Neural crest cell (in vitro differentiated cells): ENCODE data around the gene PERM1. TPM values are rescaled to one million over a fixed set of nuclear protein-coding genes. Genes with fewer than 3 reads are reported as not detected.
"Not testable (repeated sequence)": the region's sequence is repeated elsewhere in the genome, so short reads cannot be mapped to it uniquely, and the experiment has no call there.

Experiments
- DNase-seq: peaks from one replicate; pipeline ENCODE4 v3.0.0; 2021; ENCODE audit warnings: low read depth, mixed read lengths, low spot score
- H3K27ac Mint-ChIP-seq: one replicate; pipeline ENCODE4 v1.8.0; 2021; ENCODE audit warnings: mild to moderate bottlenecking, mixed read lengths; ENCODE audit not compliant: unreplicated experiment
- H3K27me3 Mint-ChIP-seq: 2 replicates; pipeline ENCODE4 v1.8.0; 2021; ENCODE audit warnings: low read depth, mild to moderate bottlenecking, mixed read lengths
- H3K36me3 Mint-ChIP-seq: 2 replicates; pipeline ENCODE4 v1.8.0; 2021; ENCODE audit warnings: low read depth, mild to moderate bottlenecking, mixed read lengths
- H3K4me1 Mint-ChIP-seq: 2 replicates; pipeline ENCODE4 v1.8.0; 2021; ENCODE audit warnings: mixed read lengths
- H3K4me3 Mint-ChIP-seq: one replicate; pipeline ENCODE4 v1.8.0; 2021; ENCODE audit warnings: mild to moderate bottlenecking, mixed read lengths
- H3K9me3 Mint-ChIP-seq: 2 replicates; pipeline ENCODE4 v1.8.0; 2021; ENCODE audit warnings: mixed read lengths
- long read RNA-seq: library from polyadenylated mRNA; unstranded; transcript quantifications from one replicate; pipeline ENCODE4 v2.0.0, GENCODE V29; 2020
- total RNA-seq: library from RNA; stranded (reverse); gene quantifications from 2 replicates; pipeline ENCODE4 v1.2.1, GENCODE V29; 2021
- TF ChIP-seq, protein P1 (sequence below): fragments of 200-600 bp; sonication (generic); conservative IDR thresholded peaks from 2 replicates; pipeline ENCODE4 v1.5.0; 2021; ENCODE audit warnings: antibody characterized with exemption, mild to moderate bottlenecking

Gene PERM1, protein sequence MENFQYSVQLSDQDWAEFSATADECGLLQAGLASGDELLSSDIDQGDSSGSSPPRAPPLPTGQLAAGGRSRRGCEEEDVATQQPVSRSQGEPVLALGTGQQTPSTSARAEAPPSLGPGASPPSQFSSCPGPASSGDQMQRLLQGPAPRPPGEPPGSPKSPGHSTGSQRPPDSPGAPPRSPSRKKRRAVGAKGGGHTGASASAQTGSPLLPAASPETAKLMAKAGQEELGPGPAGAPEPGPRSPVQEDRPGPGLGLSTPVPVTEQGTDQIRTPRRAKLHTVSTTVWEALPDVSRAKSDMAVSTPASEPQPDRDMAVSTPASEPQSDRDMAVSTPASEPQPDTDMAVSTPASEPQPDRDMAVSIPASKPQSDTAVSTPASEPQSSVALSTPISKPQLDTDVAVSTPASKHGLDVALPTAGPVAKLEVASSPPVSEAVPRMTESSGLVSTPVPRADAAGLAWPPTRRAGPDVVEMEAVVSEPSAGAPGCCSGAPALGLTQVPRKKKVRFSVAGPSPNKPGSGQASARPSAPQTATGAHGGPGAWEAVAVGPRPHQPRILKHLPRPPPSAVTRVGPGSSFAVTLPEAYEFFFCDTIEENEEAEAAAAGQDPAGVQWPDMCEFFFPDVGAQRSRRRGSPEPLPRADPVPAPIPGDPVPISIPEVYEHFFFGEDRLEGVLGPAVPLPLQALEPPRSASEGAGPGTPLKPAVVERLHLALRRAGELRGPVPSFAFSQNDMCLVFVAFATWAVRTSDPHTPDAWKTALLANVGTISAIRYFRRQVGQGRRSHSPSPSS
- 0.11 TPM in 1 of 2 replicates, not detected in the other for total RNA-seq
- long read RNA-seq = 0 reads

DNA sequence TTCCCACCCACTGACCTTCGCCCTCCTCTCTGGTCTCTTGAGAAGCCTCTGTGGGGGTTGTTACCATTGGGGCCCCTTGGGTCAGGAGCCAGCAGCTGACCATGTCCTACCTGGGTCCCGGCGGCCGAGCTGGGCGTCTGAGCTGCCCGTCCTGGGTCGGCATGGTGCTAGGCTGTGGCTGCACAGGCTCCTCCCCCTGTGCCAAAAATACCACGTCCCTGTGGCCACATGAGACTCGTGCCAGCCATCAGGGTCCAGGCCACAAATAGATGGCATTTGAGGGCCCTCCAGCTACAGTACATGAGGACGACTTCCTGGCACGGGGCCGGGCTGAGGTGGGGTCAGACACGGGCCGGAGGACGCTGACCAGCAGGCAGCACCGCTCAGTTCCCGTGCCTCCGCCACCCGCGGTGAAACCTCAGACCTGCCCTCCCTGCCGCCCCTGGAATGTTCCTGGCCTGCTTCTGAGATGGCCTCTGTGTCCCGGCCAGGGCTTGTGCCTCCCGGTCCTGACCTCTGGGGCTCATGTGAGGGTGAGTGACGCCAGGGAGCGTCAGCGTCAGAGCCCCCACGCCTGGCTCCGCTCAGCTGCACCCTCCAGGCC is at the start of gene PERM1:
Gene PERM1, minus strand, starts transcription at position 139 of the 604 bp plus-strand sequence. CDS start 1,064 bp downstream, outside the sequence.
- H3K9me3 Mint-ChIP-seq = peaks cover 3% of the 10 kb centered on the region
- H3K36me3 Mint-ChIP-seq = peaks cover 3% of the 10 kb centered on the region
- peaks cover 3% of the 10 kb centered on the region for H3K4me1 Mint-ChIP-seq
- no peak within 1 kb of the TSS for H3K27ac Mint-ChIP-seq
- TF ChIP-seq, protein P1, sequence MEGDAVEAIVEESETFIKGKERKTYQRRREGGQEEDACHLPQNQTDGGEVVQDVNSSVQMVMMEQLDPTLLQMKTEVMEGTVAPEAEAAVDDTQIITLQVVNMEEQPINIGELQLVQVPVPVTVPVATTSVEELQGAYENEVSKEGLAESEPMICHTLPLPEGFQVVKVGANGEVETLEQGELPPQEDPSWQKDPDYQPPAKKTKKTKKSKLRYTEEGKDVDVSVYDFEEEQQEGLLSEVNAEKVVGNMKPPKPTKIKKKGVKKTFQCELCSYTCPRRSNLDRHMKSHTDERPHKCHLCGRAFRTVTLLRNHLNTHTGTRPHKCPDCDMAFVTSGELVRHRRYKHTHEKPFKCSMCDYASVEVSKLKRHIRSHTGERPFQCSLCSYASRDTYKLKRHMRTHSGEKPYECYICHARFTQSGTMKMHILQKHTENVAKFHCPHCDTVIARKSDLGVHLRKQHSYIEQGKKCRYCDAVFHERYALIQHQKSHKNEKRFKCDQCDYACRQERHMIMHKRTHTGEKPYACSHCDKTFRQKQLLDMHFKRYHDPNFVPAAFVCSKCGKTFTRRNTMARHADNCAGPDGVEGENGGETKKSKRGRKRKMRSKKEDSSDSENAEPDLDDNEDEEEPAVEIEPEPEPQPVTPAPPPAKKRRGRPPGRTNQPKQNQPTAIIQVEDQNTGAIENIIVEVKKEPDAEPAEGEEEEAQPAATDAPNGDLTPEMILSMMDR = no peak
- no peak for DNase-seq
- H3K27me3 Mint-ChIP-seq = peaks cover 36% of the 10 kb centered on the region
- H3K4me3 Mint-ChIP-seq = no peak within 1 kb of the TSS

DNA sequence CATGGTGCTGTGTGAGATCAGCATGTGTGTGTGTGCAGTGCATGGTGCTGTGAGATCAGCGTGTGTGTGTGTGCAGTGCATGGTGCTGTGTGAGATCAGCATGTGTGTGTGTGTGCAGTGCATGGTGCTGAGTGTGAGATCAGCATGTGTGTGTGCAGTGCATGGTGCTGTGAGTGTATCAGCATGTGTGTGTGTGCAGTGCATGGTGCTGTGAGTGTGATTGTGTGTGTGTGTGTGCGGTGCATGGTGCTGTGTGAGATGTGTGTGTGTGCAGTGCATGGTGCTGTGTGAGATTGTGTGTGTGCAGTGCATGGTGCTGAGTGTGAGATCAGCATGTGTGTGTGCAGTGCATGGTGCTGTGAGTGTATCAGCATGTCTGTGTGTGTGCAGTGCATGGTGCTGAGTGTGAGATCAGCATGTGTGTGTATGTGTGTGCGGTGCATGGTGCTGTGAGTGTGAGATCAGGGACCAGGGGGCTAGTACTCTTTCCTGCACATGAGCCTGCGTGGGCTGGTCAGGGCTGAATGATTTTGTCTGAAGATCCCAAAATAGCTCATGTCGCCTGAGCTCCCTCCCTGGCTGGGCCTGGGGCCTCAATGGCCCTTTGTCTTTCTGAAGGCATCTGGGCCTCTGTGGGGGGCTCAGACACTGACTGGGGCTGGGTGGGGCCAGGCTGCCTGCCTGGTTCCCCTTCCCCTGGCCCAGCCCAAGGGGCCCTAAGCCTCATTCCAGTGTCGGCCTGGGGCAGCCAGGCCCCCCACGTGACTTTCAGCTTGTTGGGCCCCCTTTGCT is 49.2 kb upstream of the PERM1 start:
- H3K27ac Mint-ChIP-seq, H3K9me3 Mint-ChIP-seq, H3K4me3 Mint-ChIP-seq, H3K36me3 Mint-ChIP-seq, DNase-seq, H3K27me3 Mint-ChIP-seq: not testable (repeated sequence)
- H3K4me1 Mint-ChIP-seq = peaks cover 11% of the 10 kb centered on the region

DNA sequence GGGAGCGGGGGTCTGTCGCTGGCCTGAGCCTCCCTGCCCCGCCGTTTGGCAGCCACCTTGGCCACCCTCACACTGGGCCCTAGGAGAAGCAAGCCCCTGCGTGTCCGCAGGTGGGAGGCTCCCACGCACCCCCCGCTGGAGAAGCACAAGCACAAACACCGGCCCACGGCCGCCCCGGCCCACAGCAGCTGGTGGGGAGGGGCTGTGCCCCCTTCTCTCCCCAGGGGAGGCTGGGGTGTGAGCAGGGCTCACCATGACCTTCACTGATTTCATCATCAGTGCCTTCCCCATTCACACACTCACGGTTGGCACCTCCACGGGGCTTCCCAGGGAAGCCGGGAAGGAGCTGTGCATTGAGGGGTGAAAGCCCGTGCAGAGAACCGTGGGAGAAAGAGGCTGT is 45.9 kb upstream of the PERM1 start:
- H3K4me3 Mint-ChIP-seq = no peak overlapping the region
- H3K9me3 Mint-ChIP-seq = no peaks in the 10 kb centered on the region
- no peak for DNase-seq
- H3K36me3 Mint-ChIP-seq = no peaks in the 10 kb centered on the region
- TF ChIP-seq, protein P1 = no peak
- peaks cover 15% of the 10 kb centered on the region for H3K4me1 Mint-ChIP-seq
- no peaks in the 10 kb centered on the region for H3K27me3 Mint-ChIP-seq
- H3K27ac Mint-ChIP-seq = no peak overlapping the region

DNA sequence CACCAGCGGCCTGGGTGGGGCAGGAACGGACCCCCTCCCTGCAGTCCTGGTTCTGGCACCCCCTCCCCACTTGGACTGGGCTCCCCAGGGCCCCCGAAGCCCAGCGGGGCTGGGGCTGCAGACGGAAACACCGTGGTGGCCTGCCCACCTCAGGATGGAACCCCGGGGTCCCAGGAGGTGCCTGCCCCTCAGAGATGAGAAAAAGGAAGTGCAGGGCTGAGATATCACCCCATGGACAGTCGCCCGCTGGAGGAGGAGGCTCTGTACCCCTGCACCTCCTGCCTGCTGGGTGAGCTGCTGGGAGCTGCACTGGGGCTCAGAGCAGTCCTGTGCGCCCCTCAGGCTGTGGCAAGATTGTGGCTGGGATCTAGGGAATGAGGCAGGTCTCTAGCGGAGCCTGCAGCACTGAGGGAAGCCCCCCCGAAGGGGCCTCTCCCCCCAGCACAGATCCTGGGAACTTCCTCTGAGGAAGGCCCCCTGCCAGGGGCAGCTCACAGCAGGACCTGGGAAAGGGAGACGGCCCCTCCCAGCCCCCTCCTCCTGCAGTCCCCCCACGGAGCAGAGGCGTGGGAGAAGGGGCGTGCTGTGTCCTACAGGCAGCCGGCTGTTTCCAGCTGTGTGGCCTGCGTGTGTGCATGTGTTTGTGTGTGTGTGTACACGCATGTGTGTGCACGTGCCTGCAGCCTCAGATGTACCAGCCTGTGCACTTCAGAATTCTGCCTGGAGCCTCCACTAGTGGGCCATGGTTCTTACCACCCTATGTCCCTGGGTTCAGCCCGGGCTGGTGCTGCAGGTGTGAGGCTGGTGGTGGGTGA is 44.9 kb upstream of the PERM1 start:
- H3K4me1 Mint-ChIP-seq = peaks cover 15% of the 10 kb centered on the region
- H3K36me3 Mint-ChIP-seq = no peaks in the 10 kb centered on the region
- H3K27ac Mint-ChIP-seq = no peak overlapping the region
- TF ChIP-seq, protein P1 = no peak
- H3K4me3 Mint-ChIP-seq = no peak overlapping the region
- no peaks in the 10 kb centered on the region for H3K27me3 Mint-ChIP-seq
- H3K9me3 Mint-ChIP-seq = no peaks in the 10 kb centered on the region
- no peak for DNase-seq

DNA sequence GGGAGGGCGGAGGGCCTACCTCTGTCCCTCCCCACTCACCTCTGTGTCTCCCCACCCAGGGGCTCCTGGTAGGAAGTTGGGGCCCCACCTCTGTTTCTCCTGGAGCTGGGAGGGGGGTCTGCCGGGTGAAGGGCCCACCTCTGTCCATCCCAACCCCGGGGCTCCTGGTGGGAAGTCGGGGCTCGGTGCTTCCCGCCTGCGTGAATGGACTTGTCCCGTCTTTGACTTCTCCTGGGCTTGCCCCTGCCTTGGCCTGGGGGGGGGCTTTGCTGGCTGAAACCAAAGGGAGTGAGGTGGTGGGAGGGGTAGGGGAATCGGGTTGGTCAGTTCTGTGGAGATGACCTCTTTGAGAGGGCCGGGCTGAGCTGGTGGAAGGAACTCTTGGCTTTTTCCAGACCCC is 43.8 kb upstream of the PERM1 start:
- TF ChIP-seq, protein P1 = no peak
- Mint-ChIP-seq H3K27ac (no peak overlapping the region), H3K4me3 (peak overlapping the region; percentile 64), H3K36me3 (no peaks in the 10 kb centered on the region), H3K27me3 (no peaks in the 10 kb centered on the region), H3K4me1 (peaks cover 13% of the 10 kb centered on the region), H3K9me3 (no peaks in the 10 kb centered on the region)
- DNase-seq = no peak
